ENCODE measurements around the gene AP3S1. TPM values are rescaled to one million over a fixed set of nuclear protein-coding genes. Genes with fewer than 3 reads are reported as not detected.

Gene AP3S1
- total RNA-seq, 1 donor from 2014 or later, result 117 TPM

- no peak for TF ChIP-seq CTCF (IDR thresholded peaks at IDR 0.05; ENCODE audit: insufficient read depth, low read length, severe bottlenecking)
- Histone ChIP-seq H3K36me3 (ENCODE audit: control insufficient read depth, insufficient read depth, low read length) (no peaks in the 10 kb centered on the region), H3K4me3 (ENCODE audit: low read depth, low read length) (no peak overlapping the region), H3K27me3 (ENCODE audit: control insufficient read depth, insufficient read depth, low read length) (no peaks in the 10 kb centered on the region)
- DNase-seq (ENCODE audit: low read depth) (no peak), FAIRE-seq (no peak)
These were observed 94.3 kb downstream of the AP3S1 start for GRCh38 chr5:115936031-115936430.

GRCh38 chr5:115939059-115939458, 97.3 kb downstream of the AP3S1 start:
- no peak for DNase-seq (ENCODE audit: low read depth)
- no peak for TF ChIP-seq CTCF (IDR thresholded peaks at IDR 0.05; ENCODE audit: insufficient read depth, low read length, severe bottlenecking)
- H3K36me3 ChIP-seq (ENCODE audit: control insufficient read depth, insufficient read depth, low read length), result no peaks in the 10 kb centered on the region
- H3K27me3 ChIP-seq (ENCODE audit: control insufficient read depth, insufficient read depth, low read length), result no peaks in the 10 kb centered on the region
- FAIRE-seq, result no peak
- H3K4me3 ChIP-seq (ENCODE audit: low read depth, low read length), result no peak overlapping the region

GRCh38 chr5:115940080-115940810, 98.5 kb downstream of the AP3S1 start:
- Histone ChIP-seq H3K36me3 (ENCODE audit: control insufficient read depth, insufficient read depth, low read length) (no peaks in the 10 kb centered on the region), H3K27me3 (ENCODE audit: control insufficient read depth, insufficient read depth, low read length) (no peaks in the 10 kb centered on the region), H3K4me3 (ENCODE audit: low read depth, low read length) (no peak overlapping the region)
- TF ChIP-seq CTCF (IDR thresholded peaks at IDR 0.05; ENCODE audit: insufficient read depth, low read length, severe bottlenecking), result no peak
- no peak for FAIRE-seq
- no peak for DNase-seq (ENCODE audit: low read depth)

- peak; percentile 79 for DNase-seq (ENCODE audit: low read depth)
- H3K36me3 ChIP-seq (ENCODE audit: control insufficient read depth, insufficient read depth, low read length), result no peaks in the 10 kb centered on the region
- H3K4me3 ChIP-seq (ENCODE audit: low read depth, low read length), result no peak overlapping the region
- TF ChIP-seq CTCF (IDR thresholded peaks at IDR 0.05; ENCODE audit: insufficient read depth, low read length, severe bottlenecking), result no peak
- H3K27me3 ChIP-seq (ENCODE audit: control insufficient read depth, insufficient read depth, low read length), result no peaks in the 10 kb centered on the region
- FAIRE-seq, result no peak
These were observed 99.4 kb downstream of the AP3S1 start for GRCh38 chr5:115941051-115941675.

- FAIRE-seq, result no peak
- no peaks in the 10 kb centered on the region for H3K27me3 ChIP-seq (ENCODE audit: control insufficient read depth, insufficient read depth, low read length)
- DNase-seq (ENCODE audit: low read depth), result no peak
- TF ChIP-seq CTCF (IDR thresholded peaks at IDR 0.05; ENCODE audit: insufficient read depth, low read length, severe bottlenecking), result no peak
- no peaks in the 10 kb centered on the region for H3K36me3 ChIP-seq (ENCODE audit: control insufficient read depth, insufficient read depth, low read length)
- H3K4me3 ChIP-seq (ENCODE audit: low read depth, low read length), result no peak overlapping the region
These were observed 102.8 kb downstream of the AP3S1 start for GRCh38 chr5:115944501-115944900.

Measured in bronchial epithelial cell (primary cell).